Medulla oblongata (tissue), 1 donor: ENCODE measurements around the gene PRLR.

Source experiments
- DNase-seq: peaks from one replicate; pipeline ENCODE4 v3.0.0-alpha.2; 2015; ENCODE audit errors: extremely low spot score

The PRLR gene

GRCh38 chr5:35233601-35234000 is 3.3 kb upstream of the PRLR start:
- no peak for DNase-seq

DNA sequence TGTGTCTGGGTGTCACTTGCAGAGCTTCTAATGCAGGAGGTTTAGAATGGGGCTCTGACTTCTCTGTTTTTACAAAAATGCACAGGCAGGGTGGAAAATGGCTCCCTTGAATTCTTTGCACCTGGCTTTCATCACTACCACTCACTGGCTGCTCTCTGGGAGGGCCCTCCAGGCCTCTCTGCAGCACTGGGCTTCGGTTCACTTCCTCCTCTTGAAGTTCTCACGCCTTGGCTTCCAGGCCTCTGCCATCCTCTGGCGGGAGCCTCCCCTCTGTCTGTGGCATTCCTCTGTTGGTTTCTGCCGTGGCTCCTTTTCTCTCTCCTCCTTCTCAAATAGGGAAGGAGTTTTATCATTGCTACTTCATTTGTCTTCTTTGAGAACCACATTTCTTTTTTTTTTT is 2.8 kb upstream of the PRLR start:
- no peak for DNase-seq

DNA sequence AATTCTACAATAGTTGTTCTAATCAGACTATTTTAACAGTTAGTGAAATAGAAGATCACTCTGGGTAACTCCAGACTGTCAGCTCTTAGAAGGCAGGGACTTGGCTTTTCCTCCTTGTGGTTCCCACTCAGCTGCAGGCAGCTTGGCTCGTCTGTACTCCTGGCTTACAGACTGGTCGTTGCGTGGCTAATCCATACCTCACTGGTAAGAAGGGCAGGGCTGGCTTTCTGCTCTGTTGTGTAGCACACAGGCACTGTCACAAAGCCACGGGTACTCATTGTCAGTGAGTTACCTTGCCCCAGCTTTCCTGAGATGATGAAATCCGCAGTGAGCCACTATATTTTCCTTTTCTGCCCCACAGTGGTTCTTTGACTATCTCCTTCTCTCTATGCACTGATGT is 1.8 kb upstream of the PRLR start:
- DNase-seq, result no peak

GRCh38 chr5:35229076-35230037 is 930 bp downstream of the PRLR start:
- no peak for DNase-seq

GRCh38 chr5:35228310-35228709 is 2.0 kb downstream of the PRLR start:
- DNase-seq, result no peak

- DNase-seq, result no peak
Observed at GRCh38 chr5:35227720-35228119, 2.6 kb downstream of the PRLR start.

GRCh38 chr5:35223787-35224395 is 6.4 kb downstream of the PRLR start:
- no peak for DNase-seq

DNA sequence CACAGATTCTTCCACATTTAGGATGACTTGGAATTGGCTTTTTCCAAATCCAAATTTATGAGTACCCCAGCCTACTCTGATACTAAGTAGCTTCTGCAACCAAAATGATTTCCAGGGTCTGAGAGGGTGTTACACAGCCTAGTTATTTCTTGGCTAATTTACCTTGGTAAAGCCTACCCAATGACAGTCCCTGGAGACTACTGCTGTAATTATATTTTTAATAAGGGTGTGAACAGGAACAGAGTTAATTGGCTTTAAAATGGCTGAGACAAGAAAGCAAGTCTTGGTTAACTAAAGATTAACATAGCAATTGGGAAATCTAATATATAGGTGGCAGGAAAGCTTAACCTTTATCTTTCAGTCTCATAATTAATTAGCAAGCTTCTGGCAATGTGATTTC is 9.3 kb downstream of the PRLR start:
- no peak for DNase-seq

- DNase-seq, result no peak
Observed at GRCh38 chr5:35218981-35219380, 11.3 kb downstream of the PRLR start.

DNA sequence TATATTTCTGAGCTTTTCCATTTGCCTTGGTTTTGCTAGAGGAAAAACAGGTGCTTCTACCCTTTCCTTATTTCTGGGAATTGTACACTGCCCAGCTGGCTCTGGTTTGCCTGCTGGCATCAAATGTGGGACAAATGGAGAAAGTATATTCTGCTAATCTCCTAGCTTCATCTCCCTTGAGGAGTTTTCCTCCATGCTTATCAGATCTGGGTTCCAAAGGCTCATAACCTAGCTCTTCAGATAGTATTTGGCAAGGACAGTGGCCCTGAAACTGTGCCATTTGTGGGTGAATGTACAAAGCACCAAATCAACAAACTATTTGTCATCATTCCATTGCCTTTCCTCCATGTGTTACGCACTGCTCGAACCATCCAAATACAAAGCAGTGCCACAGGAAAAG is 16.2 kb downstream of the PRLR start:
- no peak for DNase-seq

GRCh38 chr5:35213608-35214007 is 16.7 kb downstream of the PRLR start:
- no peak for DNase-seq

DNA sequence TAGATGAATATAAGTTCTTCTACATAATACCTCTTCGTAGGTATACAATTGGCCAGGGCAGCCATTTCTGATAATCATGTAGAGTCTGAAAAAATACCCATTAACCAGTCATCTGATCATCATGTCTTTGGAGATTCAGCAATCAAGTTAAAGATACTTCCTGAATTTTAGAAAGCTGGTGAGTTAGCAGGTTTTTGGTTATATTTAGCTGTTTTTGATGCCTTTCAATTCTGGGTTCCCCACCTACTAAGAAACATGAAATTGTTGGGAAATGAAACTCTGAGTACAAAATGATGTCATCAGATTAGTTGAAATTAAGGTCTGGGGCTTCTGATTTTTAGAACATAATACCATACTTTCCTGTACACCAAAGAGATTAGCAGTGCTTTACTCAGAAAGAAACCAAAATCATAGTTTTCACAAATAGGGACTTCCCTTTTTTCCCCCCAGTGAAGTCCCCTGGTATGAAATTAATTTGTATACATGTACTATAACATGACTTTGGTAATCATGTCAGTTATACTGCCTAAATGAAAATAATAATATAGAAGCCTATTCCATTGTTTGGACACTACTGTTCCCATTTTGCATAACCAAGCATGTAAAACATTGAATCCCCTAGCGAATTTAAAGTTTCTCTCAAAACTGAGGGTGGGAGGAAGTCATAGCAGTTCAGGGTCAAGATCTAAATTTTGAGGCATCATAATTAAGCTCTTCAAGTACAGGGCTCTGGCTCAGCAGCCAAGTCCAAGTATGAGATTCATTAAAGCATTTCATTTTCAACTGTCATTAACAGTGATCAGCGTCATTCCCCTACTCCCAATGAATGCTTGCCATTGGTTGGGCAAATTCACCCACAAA is 17.9 kb downstream of the PRLR start:
- DNase-seq, result no peak

GRCh38 chr5:35209862-35210261 is 20.4 kb downstream of the PRLR start:
- DNase-seq, result no peak

GRCh38 chr5:35205606-35206005 is 24.7 kb downstream of the PRLR start:
- DNase-seq, result no peak

- DNase-seq, result no peak
Observed at GRCh38 chr5:35205186-35205585, 25.1 kb downstream of the PRLR start.

DNA sequence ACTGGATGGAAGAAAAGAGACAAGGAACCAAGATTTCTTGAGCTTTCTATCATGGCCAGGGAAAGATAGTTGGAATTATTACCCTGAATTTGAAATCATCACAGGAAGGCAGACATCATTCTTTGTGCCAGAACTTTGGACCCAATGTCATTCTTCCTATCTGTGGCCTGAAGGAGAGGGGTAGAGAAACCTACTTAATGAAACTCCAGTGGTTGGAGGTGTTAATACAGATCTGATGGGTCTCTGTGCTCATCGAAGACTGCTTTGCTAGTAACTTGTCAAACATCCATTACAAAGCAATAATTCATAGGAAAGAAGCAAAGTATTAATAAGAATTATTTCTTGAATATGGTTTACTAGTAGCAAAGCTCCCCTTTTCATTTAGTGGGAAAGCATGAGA is 26.9 kb downstream of the PRLR start:
- no peak for DNase-seq

DNA sequence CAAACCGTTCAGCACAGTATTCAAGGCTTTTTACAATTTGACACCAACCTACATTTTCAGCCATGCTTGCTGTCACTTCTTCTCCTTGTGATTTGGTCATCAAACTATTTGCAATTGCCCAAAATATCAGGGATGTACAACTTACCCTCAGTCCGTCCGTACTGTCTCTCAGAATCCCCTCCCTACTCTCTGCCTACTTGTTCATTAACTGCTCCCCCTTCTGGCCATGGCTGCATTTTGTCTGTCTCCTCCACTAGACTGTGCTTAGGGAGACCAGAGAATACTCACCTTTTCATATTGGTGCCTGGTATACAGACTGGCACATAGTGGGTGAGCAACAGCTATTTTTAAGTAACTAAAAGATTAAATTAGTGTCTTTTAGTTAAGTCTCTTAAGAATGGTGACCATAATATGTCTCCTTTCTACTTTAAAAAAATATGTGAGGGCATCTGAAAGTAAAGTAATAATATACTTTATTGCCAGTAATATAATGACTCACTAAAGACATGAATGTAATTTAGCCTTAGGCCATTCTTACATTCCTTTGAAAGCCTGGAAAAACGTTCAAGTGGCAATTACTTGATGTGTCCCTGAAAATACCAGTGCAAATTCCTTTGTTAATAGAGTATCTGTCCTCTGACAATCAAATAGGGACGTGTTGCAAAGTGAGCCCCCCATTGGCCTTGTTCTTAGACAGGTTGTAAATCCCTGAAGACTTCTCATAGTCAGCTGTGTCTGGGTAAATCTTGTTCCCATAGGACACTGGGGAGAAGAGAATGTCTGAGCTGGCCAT is 27.8 kb downstream of the PRLR start:
- peak; percentile 25 for DNase-seq

DNA sequence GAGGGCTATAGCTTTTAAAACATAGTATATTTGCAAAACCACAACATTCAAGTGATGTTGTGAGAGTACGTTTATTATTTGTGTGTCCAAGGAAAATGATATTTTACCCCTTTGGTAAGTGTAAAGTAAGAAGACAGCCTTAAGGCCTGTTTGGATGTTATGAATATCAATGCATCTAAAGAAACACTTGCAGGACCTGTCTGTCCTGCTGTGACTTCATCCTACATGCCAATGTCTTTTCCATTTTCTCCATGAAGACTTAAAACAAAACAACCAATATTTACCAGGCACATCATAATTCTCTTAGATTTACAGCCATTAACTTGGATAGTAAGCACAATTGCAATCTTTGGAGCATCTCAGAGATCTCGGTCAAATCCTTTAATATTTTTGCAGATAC is 29.0 kb downstream of the PRLR start:
- DNase-seq, result no peak

- DNase-seq, result no peak
Observed at GRCh38 chr5:35199886-35200285, 30.4 kb downstream of the PRLR start.

DNA sequence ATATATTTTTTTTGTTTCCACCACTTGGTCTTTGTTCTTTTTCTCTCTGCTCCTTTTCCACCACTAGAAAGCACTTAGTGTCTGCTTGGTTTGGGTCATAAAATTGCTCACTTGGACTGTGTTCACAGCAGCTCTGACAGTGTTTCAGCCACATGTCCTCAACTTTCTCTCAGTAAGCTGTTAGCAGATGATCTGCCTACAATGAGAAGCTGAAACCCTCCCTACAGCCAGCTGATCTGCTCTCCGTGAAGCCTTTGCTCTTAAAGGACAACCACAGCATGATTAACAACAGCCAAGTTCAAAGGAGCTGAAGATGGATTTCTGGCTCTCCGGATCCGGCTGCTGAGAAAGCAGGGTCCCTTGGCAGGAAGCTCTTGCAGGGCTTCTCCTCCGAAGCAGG is 31.6 kb downstream of the PRLR start:
- DNase-seq, result no peak

GRCh38 chr5:35198075-35198474 is 32.2 kb downstream of the PRLR start:
- DNase-seq, result peak; percentile 24

- no peak for DNase-seq
Observed at GRCh38 chr5:35197351-35197750, 32.9 kb downstream of the PRLR start.
